NCI-H82 (cell line): ENCODE results near the gene AGAP1.

Experiments
- DNase-seq: peaks from one replicate; lab custom pipeline; 2025; lab: John Stamatoyannopoulos, UW

Gene AGAP1

DNA sequence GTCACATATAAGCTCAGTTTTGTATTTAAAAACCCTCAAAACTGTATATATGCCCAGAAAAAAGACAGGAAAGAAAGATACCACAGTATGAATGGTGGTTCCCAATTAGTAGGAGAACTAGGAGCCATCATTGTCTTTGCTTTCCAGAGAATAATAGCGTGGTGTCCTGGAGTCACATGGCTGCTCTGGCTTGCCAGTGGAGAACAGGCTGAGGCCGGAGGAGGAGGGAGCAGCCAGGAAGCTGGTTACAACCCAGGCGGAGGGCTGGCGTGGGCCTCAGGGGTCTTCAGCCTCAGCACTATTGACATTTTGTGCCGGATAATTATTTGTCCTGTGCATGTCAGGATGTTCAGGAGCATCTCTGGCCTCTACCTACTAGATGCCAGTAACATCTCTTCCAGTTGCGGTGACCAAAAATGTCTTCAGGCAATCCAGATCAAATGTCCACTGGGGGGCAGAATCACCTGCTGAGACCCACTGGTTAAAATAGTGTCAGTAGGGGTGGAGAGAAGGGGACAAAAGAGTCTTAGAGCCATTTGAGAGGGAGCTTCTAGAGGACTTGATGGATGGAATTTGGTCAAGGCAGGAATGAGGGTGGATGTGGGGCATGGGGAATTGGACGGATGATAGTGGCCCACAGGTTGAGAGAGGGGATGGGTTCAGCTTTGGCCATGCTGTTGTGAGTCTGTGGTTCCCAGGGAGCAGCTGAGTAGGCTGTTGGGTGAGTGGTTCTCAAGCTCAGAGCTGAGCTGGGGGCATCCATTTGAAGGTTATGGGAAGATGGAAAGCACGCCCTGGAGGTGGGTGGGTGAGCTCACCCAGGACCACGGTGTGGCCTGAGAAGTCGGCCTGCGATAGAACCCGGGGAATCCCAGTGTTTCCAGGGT, 144.9 kb downstream of the AGAP1 start:
- peak; percentile 48 for DNase-seq

- DNase-seq: peak; percentile 39
Observed at GRCh38 chr2:235639428-235639773, 145.6 kb downstream of the AGAP1 start.

DNA sequence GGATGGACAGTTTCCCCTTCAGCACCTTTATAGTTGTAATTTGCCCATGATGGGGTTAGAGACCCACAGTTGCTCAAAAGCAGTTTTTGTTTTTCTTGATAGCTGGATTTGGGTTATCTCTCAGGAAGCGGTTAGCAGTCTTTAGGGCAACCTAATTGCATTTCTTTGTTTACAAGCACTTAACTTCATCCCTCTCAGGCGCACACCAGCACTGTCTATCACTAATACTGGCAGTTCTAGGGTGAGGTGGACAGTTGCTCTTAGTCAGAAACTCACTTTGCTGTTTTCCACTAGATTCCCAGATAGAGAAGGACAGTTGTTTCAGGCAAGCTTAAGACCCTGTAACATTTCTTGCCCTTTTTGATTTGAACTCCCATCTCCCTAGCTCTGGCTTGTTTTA, 146.0 kb downstream of the AGAP1 start:
- peak; percentile 23 for DNase-seq

GRCh38 chr2:235640377-235640776, 146.5 kb downstream of the AGAP1 start:
- no peak for DNase-seq

DNA sequence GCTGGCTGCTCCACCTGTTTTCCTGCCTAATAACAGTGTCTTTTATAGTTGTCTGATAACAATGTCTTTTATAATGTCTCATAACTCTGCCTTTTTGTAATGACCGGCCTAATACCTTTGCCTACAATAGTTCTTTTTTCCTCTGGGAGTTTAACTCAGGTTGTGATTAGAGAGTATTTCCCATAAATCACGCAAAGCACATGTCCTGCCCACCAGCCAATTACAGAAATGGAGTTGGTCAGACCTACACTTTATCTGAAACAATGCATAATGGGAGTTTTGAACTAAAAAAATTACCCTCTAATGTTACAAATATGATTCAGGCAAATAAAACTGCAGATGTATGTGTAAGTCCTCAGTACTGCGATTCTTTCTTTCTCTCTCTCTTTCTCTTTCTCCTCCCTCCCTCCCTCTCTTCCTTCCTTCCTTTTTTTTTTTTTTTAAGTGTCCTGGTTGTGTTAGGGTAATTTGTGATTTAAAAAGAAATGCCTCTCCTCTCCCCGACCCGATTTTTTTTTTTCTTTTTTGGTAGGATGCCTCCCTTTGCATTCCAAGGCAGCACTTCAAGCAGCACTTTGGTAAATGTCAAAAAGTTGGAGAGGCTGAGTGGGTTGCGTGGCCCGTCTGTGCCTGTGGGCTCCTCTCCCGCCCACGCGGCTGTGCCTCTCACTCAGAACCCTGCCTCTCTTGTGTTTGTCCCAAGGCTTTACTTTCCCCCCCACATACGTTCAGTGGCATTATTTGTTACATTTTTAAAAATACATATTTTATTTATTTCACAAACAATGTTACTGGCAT, 147.3 kb downstream of the AGAP1 start:
- no peak for DNase-seq

DNA sequence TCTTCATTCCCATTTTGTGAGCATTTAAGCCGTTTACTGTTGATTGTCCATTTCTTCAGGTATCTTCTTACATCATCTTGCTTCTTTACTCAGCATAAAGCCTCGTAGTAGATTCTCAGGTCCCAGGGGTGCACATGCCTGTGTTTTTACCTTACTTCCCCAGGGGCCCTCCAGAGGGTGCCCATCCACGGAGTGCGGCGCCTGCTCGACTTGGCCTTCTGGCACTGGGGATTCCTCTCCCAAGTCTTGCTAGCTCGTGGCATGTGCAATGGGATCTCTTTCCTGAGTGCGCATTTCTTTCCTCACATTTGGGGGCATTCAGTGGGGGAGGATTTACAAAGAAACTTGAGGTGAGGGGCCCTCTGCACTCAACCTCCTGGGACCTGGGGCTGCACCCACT, 148.1 kb downstream of the AGAP1 start:
- DNase-seq: no peak

- DNase-seq: no peak
Observed at GRCh38 chr2:235642446-235643098, 148.7 kb downstream of the AGAP1 start.

- no peak for DNase-seq
Observed at GRCh38 chr2:235643680-235644511, 150.1 kb downstream of the AGAP1 start.

GRCh38 chr2:235647264-235647663, 153.4 kb downstream of the AGAP1 start:
- DNase-seq: no peak

DNA sequence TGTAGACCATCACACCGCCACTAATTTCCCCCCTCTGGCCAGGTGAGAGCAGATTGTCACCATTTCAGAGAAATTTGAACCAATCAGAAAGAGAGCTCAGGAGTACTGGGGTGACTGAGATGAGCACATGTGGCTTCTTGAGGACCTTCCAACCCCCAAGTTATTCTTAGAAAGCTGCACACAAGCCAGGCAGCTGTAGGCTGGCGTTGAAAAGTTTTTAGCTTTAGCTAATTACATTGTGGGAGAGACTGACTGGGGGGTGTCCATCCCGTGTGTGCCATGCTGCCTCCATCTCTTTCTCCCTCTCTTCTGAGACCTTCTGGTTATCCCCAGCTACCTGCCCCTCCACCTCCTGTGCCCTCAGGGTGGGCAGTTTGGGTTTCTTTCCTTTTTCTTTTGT, 154.0 kb downstream of the AGAP1 start:
- no peak for DNase-seq

DNA sequence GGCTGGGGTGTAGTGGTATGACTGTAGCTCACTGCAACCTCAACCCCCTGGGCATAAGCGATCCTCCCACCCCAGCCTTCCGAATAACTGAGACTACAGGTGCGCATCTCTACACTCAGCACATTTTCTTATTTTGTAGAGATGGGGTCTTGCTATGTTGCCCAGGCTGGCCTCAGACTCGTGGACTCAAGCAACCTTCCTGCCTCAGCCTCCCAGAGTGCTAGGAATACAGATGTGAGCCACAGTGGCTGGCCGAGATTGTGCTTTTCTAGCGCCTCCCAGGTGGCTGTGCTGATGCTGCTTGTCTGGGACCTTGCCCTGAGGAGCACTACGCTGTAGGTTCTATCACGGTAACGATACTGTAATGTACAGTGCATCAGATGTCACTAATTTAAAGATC, 155.6 kb downstream of the AGAP1 start:
- no peak for DNase-seq

DNA sequence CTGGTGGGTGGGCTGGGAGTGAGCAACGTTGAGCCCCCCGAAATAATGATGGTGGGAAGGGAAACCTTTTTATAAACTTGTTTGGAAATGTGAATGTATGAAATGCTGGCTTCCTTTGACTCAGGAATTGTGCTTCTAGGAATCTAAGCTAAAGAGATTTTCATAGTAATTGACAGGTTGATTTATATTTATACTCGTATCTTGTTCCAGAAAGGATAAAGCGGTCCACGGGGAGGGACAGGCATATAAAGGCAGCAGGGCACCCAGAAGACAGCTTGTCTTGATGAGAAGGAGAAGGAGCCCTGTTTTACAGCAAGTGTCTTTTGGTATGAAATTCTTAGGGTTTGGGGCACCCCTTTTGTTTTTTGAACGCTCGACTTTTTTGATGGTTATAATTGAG, 157.8 kb downstream of the AGAP1 start:
- DNase-seq: peak; percentile 52

GRCh38 chr2:235654103-235654813, 160.4 kb downstream of the AGAP1 start:
- DNase-seq: no peak

- peak; percentile 84 for DNase-seq
Observed at GRCh38 chr2:235658351-235659174, 164.7 kb downstream of the AGAP1 start.

DNA sequence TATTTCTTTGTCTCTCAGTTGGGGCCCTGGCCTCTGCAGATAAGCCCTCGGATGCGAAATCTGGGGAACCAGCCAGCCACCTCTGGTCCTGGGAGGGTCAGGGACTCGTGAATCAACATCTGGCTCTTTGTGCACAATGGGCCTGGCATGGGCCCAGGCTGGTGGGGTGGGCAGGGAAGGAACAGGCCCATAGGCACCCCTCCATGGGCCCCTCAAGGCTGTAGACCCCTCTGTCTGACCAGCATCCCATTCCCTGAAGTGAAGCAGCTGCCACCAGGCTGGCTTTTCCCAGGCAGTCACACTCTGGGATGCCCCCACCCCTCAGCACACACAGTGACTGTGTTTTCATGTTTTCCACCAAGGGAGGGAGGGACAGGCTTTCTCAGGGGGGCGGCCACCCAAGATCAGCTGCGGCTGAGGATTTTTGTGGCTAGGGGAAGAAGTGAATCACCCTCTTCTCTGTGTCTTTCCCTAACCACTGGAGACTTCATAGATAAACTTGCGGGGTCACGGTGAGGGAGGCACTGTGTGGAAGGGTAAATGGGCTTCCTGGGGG, 166.0 kb downstream of the AGAP1 start:
- no peak for DNase-seq

- DNase-seq: no peak
Observed at GRCh38 chr2:235660484-235661082, 166.7 kb downstream of the AGAP1 start.

GRCh38 chr2:235661167-235661937, 167.5 kb downstream of the AGAP1 start:
- DNase-seq: no peak

GRCh38 chr2:235661952-235662351, 168.1 kb downstream of the AGAP1 start:
- no peak for DNase-seq

GRCh38 chr2:235663875-235664274, 170.0 kb downstream of the AGAP1 start:
- DNase-seq: no peak
